GM18909 (cell line): ENCODE data around the gene GRIN2B.
A peak's percentile ranks its signal among the peaks of the same experiment; 100 is the strongest.

Source experiments
- ATAC-seq: cut with Tn5 transposase; IDR thresholded peaks from one replicate; pipeline ENCODE4 v1.9.1; 2021; ENCODE audit warnings: mild to moderate bottlenecking; ENCODE audit not compliant: unreplicated experiment, poor library complexity

GRIN2B gene

DNA sequence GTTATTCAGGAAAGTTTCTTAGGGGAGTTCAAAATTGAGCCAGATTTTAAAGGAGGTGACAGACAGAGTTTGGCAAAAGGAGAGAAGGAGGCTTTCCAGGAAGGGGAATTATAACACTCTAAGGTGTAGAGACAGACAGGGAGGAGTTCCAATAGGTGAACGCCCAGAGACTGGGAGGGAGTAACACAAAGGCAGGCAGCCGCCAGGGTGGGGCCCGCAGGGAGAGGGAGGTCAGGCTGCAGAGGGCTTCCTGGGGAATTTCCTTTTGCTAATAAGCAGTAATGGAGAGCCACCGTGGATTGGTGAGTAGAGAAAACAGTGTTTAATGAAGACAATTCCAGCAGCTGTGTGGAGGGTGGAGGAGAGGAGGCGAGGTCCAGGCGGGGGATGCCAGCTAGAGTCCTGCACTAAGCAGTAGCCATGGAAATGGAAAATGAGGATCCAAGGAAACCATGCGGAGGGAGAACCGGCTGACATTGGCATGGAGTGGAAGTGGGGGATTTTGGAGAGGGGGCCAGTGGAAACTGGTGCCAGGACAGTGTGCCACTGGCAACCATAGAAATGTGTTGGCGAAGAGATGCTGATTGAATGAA is 22.2 kb downstream of the GRIN2B start:
- ATAC-seq = no peak

DNA sequence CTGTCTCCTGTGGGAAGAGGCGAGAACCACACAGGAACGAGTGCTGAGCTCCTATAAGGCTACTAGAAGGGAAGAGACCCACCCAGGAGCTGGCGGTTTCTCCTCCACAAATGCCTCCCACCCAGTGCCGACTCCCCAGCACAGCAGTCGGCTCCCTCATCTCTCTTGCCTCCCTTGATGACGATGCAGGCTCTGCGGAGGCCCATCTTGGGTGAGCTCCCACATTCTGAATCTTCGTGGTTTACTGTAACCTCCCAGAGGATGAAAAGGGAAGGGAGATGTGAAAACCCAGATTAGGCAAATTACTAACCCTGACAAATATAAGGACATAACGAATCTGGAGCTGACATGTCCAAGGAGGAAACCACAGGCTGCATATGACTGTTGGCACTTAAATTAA is 23.8 kb downstream of the GRIN2B start:
- no peak for ATAC-seq

DNA sequence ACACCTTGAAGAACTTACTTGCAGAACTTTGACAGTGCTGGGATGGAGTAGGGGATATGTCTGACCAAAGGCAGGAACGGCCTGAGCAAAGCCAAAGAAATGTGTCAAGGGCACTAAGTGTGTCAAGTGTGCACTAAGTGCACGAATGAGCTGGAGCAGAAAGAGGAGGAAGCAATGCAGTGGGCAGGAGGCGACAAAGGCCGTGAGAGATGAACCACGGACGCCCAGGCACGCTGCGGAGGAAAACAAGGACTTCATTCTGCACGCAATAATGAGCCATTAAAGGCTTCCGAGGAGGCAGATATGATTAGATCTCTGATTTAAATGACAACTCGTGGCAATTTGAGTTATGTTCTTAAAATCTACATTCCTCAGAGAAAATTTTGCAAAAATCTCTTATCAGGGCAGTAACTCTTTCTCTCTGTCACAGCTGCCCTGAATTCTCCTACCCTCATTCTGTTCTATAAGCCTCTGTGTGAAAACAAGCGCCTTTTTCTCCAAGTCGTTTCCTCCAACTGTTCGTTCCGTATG is 25.3 kb downstream of the GRIN2B start:
- no peak for ATAC-seq

DNA sequence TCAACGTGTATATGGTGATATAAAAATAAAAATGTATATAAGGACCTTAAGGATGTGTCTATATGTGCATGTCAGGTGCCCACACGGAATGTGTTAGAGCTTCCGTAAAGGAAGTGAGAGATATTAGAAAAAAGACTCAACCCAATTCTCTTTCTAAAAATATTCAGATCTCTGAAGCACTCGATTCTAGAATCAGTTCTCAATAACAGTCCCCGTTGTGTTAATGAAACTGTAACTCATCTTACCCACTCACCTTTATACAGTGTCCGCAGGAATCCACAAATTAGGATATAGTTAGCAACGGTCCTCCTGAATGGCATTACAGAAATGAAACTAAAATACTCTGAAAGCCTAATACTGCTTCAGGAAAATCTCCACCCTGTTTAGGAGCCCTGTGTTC is 29.3 kb downstream of the GRIN2B start:
- ATAC-seq = no peak

DNA sequence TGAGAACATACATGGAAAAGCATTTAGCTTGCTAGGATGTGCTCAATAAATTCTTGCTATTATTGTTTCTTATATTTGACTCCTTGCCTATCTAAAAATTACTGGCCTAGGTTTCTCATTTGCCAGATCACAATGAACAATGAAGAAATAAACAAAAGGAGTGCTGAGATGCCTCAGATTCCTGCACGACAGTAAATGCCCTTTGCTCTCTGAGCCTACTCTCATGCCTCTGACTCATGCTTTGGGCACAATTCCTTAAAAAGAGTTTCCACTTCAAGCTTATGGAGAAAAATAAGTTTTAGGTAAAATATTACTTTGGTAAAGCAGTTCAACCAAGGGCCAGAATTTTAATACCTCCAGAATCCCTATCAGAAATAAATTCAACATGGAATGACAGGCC is 30.9 kb downstream of the GRIN2B start:
- no peak for ATAC-seq

DNA sequence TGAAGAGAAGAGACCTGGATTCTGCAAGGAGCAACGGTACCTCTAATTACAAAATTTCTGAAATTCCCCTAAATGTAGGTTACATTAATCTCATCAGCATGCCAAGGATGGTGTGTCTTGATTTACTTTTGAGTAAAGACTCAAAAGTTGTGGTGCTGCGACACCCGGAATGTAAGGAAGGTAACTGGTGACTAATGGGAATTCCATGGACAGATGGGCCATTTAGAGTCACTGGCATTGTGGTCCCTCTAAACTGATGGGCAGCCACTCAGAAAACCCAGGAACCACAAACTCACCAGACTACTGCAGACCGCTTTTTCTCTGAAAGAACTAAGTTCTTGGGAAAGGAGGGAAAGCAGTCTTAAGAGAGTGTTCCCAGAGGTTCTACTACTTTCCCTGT is 32.8 kb downstream of the GRIN2B start:
- ATAC-seq = no peak

DNA sequence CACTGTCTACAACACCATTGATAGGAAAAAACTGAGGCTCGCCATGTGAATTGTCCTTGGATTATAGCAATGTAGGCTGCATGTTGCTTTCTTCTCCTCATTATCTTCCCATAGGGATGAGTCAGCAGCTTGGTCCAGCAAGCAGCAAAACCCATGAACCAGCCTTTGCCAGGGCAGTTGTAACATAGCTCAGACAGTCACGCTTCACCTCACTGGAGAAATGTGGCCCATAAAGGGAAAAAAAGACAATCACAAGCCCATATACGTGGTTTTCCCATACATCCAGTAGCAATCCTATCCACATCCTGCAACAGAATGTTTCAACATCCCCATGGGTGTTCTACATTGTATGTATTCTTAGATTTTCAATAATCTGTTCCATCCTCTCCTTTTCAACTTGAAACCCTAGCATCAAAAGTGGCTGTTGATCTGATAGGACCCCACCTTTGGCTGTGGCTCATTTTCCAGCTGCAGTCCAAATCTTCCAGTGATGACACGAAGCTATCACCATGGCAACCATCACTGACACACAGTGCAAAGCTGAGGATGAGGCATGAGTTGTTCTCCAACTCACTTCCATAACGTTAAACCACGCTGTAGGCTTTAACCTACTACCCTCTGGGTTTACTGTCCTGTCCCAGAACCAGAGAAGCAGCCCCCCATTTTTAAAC is 34.0 kb downstream of the GRIN2B start:
- ATAC-seq = no peak

DNA sequence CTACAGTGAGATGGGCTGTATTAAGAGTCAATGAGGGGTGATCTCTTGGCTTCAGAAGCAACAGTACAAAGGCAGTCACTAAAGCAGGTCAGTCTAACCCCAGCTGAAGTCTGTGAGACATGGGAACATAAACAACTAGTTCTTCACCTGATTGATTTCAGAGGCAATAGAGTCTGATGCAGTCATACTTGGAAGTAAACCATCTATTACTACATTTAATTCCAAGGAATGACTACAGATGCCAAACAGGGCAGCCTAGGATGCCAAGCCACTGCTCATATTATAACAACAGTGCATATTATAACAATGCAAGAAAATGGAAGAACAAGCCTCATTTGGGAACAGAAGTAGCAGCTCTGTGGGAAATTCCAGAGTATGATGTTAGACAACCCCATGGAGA is 35.8 kb downstream of the GRIN2B start:
- no peak for ATAC-seq

DNA sequence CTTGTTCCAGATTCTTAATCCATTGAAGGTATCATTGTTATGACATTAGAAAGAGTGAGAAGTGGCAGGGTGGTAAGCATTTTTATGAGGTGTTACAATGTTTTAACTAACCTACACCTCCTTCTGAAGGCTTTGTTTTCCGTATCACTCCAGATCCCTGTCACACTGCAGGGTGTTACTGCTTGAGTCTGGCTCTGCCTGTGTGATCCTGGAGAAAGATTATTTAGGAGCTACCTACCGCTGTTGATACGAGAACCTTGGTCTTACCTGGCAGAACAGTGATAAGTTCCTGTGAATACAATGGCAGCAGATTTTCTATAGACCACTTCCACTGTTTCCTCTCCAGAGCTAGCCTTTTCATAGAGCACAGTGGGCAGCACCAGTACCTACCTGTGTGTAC is 36.2 kb downstream of the GRIN2B start:
- ATAC-seq = no peak

DNA sequence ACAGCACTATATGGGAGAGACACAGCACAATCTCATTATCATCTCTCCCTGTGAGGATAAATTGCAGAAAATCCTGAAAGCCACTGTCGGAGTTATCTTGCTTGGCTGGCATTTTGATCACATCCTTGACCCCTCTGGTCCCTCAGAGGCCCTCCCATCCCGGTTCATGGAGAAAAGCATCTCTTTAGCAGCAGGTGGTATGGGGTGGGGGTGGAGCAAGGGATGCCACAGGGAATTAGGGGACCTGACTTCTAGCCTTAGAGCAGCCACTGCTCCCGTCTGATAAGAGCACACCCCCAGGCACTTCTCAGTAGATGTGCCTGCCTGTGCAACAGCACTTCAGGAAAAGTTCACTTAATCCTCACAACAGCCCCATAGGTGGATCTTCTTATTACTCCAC is 38.6 kb downstream of the GRIN2B start:
- ATAC-seq = no peak

DNA sequence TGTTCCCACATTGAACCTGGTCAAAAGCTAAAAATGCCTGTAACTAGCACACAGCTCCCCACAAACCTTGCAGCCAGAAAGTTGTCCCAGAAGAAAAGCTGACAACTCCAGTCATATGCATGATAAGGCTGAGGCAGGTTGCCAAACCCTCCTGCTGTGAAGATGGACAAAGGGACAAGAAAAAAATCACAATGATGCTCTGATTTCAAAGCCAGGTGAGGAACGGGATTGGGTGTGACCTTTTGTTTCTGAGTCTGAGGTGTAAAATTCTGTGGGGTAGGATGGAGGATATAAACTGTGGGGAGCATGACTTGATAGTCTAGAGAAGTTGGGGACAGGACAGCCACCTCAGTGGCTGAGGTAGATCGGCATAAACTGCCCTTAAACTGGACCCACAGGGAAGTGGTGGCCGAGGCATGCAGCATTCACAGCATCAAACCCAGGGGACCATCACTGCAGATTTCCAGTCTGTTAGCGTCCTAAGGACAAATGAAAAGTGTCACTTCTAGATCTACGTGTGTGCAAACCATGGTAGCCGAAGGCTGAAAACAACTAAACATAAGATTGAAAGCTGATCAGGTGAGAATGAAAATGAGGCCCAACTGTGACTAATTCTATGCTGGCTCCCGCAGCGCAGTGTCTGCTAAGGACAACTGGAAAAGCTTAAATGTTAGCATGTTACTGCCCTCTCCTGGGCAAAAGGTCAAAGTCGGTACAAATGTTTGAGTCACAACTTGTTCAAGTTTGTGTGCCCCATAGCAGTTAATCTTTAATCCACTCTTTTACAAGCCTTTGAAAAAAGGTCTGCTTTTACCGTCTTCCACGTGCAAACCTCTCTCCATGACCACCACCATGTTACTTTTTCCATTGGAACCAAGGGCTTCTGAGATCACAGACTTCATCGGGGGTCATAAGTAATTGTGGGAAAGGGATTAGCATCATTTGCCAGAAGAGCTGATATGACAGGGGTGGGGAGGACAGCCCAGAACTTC is 39.8 kb downstream of the GRIN2B start:
- ATAC-seq = peak; percentile 71

DNA sequence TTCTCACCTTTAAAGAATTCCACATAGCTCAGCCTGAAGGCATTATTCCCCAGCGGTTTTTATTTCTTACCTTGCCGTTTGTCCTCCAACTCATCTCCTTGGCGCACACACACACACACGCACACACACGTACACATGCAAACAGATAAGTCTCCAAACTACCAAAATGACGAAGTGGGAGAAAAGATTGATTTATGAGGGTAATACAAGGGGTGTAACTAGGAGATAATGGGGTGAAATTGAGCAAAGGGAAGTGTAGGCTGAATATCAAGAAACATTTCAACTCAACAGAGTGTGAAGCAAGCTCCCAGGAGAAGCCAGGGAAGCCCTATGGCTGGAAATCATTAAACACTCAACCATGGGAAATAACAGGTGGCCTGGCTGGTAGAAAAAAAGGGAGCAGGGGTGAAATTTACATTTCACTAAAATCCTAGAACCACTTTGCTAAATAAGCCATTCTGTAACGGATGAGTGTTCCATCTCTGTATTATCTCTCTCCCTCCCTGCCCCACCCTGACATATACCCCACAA is 41.0 kb downstream of the GRIN2B start:
- ATAC-seq = no peak

DNA sequence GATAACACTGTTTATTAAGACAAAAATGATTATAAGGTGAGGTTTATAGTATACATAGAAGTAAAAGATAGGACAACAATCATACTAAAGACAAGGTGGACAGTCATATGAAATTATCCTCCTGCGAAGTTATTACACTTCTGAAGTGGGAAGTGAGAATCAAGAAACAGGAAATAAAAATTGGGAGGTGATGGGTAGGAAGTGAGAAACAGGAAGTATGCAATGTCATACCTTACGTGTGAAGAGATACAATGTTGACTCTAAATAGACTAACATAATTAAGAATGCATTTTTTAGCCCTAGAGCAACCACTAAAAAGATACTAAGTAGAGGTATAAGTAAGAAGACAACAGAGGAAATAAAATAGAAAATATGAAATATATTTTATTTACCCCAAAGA is 43.7 kb downstream of the GRIN2B start:
- ATAC-seq = no peak

DNA sequence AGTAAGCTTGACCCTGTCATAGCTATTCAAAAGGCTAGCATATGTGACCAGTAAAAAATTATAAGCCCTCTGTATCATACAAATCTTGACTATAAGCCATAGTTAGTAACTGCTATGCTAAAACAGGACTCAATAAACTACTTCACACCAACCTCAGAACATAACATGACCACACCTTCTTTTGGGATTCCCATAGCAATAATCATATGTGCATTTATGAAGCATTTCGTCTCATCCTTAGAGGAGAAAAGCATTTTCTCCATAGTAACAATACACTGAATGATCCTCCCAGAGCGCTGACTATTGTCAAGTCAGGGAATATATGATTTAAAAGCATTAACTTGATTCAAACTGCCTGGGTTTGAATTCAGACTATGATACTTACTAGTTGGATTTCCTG is 46.2 kb downstream of the GRIN2B start:
- ATAC-seq = no peak
